Loucy (cell line): ENCODE data around the gene LMOD3.

Experiments used
- EZH2phosphoT487 ChIP-seq: fragments of 200-600 bp; IDR thresholded peaks from 2 replicates; pipeline ENCODE4 v1.6.1; 2018; ENCODE audit warnings: antibody characterized with exemption, mild to moderate bottlenecking, moderate library complexity, borderline replicate concordance
- TF ChIP-seq, protein P1 (sequence below): fragments of 200-600 bp; sonication (generic); conservative IDR thresholded peaks from 2 replicates; pipeline ENCODE4 v1.5.1; 2014; ENCODE audit warnings: mild to moderate bottlenecking, antibody characterized with exemption, low read length

DNA sequence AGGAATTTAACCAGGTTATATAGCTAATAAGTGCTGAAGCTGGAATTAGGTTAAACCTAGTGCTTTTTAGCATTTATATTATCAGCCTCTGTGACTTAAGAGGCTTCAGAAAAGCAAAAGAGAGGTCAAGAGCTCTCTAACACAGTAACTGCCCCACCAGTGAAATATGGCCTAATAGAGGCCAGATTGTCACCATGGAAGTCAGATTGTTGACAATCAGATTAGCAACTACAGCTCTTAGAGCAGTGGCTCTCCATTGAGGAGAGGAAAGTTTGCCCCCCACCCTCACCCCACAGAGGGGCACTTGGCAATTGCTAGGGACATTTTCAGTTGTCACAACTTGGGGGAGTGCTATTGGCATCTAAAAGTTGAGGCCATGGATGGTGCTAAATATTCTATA is 23.3 kb upstream of the LMOD3 start:
- TF ChIP-seq, protein P1, sequence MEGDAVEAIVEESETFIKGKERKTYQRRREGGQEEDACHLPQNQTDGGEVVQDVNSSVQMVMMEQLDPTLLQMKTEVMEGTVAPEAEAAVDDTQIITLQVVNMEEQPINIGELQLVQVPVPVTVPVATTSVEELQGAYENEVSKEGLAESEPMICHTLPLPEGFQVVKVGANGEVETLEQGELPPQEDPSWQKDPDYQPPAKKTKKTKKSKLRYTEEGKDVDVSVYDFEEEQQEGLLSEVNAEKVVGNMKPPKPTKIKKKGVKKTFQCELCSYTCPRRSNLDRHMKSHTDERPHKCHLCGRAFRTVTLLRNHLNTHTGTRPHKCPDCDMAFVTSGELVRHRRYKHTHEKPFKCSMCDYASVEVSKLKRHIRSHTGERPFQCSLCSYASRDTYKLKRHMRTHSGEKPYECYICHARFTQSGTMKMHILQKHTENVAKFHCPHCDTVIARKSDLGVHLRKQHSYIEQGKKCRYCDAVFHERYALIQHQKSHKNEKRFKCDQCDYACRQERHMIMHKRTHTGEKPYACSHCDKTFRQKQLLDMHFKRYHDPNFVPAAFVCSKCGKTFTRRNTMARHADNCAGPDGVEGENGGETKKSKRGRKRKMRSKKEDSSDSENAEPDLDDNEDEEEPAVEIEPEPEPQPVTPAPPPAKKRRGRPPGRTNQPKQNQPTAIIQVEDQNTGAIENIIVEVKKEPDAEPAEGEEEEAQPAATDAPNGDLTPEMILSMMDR: no peak
- TF ChIP-seq EZH2phosphoT487: no peak
